Mucosa of gallbladder (tissue), 1 donor: ENCODE results near the gene TAGLN3. TPM values are rescaled to one million over a fixed set of nuclear protein-coding genes. Genes with fewer than 3 reads are reported as not detected.

ENCODE experiments used
- DNase-seq: peaks from one replicate; pipeline ENCODE4 v3.0.0-alpha.2; 2020; ENCODE audit warnings: low spot score
- total RNA-seq: library from RNA; stranded (reverse); gene quantifications from one replicate; pipeline ENCODE4 v1.2.1, GENCODE V29; 2021
- donor health status: DM: no; HTN: no; CAD: no.

The TAGLN3 gene
- not detected for total RNA-seq

GRCh38 chr3:111998636-111999483 lies at the start of gene TAGLN3:
TAGLN3 (plus strand) TSS chr3:111998922; CDS start chr3:111999423, 501 bp downstream.
- DNase-seq = no peak

- DNase-seq = no peak
Measured at GRCh38 chr3:111949712-111950111, 49.0 kb upstream of the TAGLN3 start.

DNA sequence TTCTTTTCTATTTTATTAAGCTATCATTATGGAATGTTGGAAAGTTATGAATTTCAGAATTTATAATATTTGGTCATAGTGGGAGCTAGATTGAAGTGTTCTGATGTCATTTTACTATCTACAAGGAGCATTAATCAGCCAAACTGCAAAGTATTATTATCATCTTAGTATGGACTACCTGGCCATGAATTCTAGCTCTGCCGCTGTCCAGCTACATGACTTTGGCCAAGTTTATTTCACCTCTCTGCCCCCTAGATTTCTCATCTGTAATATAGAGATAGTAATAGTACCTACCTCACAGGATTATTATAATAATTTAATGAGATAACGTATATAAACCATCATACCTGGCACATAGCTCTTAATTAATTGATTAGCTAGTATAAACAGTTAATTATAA lies 47.7 kb upstream of the TAGLN3 start:
- DNase-seq = no peak

GRCh38 chr3:111952086-111952485 lies 46.6 kb upstream of the TAGLN3 start:
- DNase-seq = no peak

- DNase-seq = no peak
Measured at GRCh38 chr3:111952866-111953450, 45.8 kb upstream of the TAGLN3 start.

GRCh38 chr3:111954228-111954990 lies 44.3 kb upstream of the TAGLN3 start:
- DNase-seq = no peak

GRCh38 chr3:111955876-111956275 lies 42.8 kb upstream of the TAGLN3 start:
- no peak for DNase-seq

DNA sequence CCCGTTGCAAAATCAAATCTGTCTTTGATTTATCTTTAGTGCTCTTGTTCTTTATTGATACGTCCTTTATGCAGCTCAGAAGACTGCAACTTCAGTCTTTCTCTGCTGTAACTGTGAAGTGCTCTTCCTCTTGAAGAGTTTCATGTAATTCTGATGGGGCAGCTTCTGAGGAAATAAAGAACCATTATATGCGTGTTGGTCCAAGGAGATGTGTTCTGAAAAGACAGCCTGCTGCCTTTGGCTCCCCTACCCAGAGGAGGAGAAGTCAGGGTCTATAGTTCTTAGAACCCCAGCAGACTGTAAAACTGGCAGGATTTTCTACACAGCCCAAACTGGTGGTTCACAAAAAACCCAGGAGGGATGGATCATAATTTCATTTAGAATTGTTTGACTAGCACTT lies 42.3 kb upstream of the TAGLN3 start:
- DNase-seq = no peak

DNA sequence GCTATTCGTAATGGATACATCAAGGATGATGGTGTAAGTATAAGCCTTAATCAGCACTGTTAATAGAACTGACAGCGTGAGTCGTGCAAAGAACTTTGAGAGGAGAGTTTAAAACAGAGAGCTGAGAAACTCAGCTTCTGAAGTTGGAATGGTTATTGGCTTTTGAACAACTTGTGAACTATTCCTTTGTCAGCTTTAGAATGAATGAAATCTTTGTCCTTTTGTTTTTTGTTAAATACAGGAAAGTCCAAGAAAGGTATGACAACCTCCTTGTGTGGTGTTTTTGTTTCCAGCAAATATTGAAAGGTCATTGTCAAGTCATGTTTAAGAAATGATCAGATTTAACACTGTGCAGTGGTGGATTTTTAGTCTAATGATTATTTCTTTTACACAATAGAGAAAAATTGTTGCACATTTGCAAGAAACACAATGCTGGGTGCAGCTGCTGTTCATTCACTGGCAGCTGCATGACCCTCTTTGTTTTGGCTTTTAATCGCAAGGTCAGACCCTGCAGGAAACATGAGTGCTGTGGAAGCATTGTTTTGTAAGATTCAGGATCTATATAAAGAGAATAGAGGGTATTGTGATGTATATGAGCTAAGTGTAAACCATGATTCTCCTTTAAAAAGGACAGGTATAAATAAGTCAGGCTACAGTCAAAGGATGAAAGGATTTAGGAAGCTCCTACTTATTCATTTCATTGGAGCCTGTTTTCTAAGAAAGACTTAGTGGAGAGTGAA lies 41.6 kb upstream of the TAGLN3 start:
- no peak for DNase-seq

DNA sequence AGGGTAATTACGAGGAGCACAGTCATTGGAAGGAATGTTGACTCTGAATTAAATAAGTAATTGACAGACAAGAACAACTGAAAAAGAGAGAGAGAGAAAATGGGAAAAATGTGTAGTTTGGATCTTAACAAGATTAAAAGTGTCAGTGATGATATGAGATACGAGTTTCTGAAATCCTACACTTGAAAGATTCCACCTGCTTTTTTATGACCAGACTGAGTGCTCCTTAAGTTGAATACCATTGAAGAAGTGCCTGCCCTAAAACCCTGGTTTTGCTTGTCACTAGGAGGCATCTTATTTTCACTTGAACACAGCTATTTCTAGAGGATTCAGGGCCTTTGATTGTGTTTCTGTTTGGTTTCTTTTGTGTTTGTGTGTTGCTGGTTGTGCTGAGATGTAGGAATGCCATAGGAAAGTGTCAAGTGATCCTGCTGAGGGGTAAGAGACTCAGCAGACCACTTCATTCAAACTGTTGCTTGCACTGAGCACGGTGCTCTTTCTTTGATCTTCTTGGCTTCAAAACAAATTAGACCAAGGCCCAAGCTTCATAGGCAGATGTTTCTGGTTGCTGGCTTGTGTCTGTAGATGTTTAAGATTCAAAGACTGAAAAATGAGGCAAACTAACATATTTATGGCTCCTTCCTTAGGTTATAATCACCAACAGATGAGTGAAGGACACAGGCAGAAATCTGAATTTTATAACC lies 37.1 kb upstream of the TAGLN3 start:
- no peak for DNase-seq

DNA sequence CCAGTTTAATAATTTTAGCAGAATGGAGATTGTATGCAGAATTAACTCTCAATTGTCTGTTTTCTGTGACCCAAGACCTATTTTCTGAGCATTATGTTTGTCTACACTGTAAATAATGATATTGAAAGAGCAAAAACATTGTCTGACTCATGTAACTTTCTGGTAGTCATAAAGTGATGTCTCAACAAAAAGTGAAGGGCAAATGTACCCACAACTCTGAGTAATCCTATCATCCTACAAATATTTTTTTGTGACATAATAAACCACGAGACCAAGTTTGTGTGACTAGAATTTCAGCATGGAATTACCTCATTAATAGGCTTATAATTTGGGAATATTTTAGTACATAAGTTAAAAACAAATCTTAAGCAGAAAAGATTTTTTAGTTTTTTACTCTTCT lies 35.3 kb upstream of the TAGLN3 start:
- no peak for DNase-seq

DNA sequence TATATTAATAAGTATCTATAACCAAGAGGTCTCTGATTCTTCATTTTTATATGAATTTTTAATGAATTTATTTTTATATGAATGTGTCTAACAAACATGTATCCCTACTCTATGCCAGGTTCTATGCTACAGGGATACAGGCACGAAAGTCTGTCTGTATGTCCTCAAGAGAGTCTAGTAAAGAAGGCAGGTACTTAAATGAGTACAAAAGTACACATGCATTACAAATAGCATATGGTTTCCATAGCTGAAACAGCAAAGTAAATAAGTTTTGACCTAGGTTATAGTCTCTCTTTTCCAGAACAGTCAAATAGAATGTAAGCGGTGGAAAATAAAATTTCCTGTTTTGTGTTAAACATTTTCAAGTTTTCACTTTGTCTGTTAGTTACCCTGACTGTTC lies 33.2 kb upstream of the TAGLN3 start:
- DNase-seq = no peak

DNA sequence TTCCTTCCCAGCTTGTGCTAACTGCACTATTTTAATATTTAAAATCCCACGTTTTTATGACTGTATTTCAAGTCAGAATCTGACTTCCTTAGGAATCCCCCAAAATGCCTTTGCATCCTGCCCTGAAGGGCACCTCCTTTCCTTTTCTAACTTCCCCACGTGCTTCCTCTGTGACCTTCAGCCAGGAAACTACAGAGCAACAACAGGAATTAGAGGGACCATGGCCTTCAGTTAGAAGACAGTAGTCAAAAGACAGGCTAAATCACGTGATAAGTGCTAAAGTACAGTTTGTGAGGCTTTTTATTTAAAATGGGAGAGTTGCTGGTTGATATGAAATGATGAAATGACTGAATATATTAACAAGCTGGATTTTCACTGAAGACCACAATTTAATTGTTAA lies 31.7 kb upstream of the TAGLN3 start:
- DNase-seq = no peak

GRCh38 chr3:111967651-111968274 lies 31.0 kb upstream of the TAGLN3 start:
- peak; percentile 90 for DNase-seq

DNA sequence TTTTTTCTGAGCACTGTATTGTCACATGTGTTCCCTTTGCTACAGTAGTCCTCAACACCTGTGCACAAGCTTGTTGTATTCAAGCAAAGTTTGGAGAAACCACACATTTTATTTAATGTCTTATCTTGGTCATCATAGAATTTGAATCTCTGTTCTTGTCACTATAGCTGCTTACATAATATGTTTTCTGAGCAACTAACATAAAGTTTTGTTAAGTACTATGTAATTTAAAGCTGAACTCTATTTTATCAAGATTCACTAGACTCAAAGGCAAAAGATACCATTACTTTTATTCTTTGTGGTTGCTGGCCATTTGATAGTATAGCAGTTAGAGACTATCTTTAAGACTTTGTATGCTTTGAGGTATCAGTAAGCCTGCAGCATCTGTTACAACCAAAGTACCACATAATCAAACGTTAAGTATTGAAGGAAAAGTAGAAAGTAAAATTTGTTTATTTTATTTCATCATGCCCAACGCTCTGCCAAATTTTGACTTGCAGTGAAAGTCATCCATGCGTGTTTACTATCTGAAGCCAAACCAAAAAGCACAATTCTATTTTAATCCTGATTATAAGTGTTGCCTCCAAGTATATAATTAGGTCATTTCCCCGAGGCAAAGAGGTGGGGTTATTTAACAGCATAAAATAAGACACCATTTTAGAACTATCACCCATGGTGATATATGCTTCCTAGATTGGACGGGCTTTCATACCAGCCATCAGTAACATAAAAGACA lies 30.2 kb upstream of the TAGLN3 start:
- no peak for DNase-seq

DNA sequence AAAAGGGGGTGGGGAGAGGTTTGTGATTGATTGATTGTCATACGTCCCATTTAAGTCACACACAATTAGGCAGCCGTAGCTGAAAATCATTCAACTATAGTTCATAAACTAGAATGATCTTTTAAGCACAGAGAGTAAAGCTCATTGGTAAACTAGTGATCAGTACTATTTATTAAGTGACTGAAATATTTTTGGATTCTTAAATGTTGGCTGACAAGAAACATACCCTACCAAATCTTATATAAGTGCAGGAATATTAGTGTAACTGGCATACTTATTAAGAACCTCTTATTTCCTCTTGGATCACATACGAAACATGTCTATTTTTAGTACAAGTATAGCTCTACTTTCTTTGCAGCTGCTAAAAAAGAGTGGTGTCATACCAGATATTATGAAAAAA lies 28.3 kb upstream of the TAGLN3 start:
- DNase-seq = no peak

DNA sequence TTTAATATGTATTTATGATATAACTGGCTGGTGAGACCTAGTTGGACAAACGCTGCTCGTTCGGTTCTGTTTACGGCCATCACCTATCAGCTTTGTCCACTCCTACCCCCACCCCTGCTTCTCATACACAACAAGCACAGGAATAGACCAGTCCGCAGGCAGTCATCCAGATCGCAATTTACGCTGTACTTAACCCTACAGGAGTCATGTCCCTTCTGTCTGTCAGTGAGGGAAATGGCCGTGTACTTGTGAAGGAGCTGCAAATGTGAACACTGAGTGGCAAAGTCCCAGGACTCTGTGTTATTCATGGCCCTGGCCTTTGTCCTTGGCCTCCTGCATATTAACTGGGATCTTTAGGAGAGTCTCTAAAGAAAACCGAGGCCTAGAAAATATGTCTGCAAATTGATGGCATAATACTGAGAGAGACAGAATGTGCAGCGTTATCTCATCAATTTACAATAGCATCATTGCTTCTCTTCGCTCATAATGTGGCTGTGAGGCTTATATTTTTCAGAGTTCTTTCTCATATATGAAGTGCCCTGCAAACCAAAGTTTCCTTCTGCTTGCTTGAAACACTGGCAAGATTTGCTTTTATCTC lies 27.1 kb upstream of the TAGLN3 start:
- no peak for DNase-seq

DNA sequence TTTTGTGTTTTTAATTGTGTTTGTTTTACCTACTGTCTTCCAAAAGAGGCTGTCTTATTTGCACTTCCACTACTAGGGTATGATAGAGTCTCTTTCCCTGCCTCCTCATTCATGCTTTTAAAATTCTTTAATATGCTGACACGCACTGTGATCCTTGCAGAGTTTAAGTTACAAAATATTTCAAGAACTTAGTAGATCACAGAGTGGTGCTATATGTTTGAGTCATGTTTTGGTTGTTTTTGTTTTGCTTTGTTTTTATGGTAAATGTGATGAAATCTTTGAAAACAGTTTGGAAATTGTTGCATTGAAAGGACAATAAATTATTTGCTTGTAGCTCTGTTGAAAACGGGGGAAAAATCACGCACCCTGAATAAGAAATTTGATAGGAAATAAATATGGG lies 25.8 kb upstream of the TAGLN3 start:
- no peak for DNase-seq

DNA sequence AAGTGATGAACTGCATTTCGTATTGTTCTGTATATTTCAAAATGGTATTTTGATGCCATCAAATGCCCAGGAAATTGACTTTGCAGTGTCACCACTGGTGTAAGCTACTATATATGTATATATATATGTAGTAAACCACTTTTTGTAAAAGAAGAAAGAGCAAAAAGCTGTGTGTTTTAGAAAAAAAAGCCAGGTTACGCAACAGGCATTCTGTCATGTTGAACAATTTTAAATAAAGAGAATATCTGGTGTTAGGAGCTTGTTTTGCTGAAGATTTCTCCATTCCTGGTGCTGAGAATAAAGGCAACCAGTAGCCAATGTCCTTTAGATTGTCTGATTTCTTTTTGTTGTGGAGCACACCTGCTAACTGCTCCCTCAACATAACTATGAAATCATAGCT lies 23.6 kb upstream of the TAGLN3 start:
- DNase-seq = no peak

DNA sequence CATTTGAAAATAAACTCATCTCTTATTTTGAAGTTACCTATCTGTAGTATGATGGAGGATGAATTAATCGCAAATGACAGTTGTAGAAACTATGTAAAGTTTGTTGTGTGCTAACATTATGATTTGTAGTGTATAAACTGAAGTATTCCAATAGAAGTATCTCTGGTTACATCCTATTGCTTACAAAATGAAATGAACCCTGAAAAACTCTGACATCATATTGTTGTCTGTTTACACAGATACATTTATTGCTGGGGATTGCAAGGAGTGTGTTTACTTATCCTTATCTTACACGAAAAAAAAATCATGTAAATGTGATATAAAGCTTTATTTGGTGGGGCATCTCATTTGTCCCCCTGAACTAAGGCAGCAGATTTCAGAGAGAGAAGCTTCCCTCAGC lies 22.5 kb upstream of the TAGLN3 start:
- DNase-seq = no peak
